WI38 (cell line): ENCODE data around the gene EXOC1L.

Experiments
- H3K4me3 ChIP-seq: 2 replicates; pipeline ENCODE4 v1.5.1; 2011; ENCODE audit warnings: low read depth, mild to moderate bottlenecking, control low read depth, low read length
- CTCF ChIP-seq: IDR thresholded peaks from 2 replicates; pipeline ENCODE4 v1.5.1; 2012; ENCODE audit warnings: low read depth, mild to moderate bottlenecking, control low read depth, low read length

EXOC1L gene

DNA sequence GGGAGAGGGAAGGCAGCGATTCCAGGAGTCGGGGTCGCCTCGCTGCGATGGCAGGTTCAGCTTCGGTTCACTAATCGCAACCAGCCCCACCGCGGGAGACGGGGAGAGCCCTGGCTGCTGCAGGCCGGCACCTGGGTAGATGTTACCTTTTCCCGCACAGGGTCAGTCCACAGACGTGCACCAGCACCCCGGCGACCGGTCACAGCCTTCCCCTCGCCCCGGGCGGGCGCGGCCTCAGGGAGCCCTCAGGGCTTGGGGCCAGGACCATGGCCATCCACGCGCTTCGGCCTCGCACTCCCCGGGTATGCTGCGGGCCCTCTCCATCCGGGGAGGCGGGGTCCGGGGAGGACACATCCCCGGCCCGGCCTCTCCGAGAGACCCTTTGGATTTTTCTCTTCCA, 26.1 kb upstream of the EXOC1L start:
- H3K4me3 ChIP-seq: no peak overlapping the region
- TF ChIP-seq CTCF: no peak

DNA sequence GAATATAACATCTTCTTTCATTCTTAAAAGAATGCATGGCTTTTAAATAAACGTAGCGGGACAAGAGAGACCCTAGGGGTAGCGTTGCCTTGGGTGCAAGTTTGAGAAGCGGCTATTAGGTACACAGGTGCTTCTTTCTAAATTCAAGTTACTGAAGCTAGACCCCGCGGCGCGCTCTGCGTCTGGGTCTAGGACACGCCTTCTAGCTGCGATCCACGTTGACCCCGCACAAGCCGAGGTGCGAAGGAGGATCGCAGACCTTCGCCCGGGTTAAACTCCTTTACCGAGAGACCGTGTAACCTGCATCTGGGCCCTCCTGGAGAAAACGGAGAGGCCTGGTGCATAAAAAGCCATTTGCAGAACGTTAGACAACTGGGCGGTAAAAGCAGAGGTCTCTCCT, 25.5 kb upstream of the EXOC1L start:
- TF ChIP-seq CTCF: no peak
- no peak overlapping the region for H3K4me3 ChIP-seq

DNA sequence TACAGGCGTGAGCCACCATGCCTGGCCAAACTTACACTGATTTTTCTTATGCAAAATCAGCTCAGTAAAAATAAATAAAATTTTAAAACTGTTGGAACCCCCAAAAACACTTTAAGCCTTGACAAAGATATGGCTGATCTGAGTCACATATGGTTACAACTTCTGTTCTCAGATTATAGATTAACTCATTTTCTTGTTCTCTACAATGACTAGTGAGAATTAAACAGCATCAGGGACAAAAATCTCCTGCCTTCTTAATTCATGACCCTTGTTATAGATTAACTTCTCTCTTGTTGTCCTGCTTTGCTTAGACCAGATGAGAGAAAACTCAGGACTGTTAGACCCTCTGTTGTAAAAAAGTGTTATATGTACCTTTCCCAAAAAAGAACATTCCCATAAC, 24.2 kb upstream of the EXOC1L start:
- no peak for TF ChIP-seq CTCF

DNA sequence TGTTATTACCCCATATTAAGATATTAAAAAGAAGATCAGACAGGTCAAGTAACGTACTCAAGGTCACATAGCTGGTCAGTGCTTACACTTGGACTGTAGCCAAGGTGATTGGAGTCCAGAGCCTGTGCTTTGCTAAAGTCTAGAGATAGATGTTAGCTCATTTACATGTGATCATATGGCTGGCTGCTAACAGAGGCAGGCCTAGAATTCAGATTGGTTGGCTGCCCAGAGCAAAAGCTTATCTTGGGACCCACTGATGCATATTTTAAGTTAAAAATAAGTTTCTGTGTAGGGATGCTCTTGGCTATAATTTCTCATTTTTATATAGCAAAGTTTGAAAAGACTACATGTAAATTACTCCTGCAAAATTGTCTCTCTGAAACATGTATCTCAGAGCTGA, 18.1 kb upstream of the EXOC1L start:
- no peak overlapping the region for H3K4me3 ChIP-seq
- no peak for TF ChIP-seq CTCF

More for the DNA sequence above, 24.2 kb upstream of the EXOC1L start:
- H3K4me3 ChIP-seq: no peak overlapping the region

DNA sequence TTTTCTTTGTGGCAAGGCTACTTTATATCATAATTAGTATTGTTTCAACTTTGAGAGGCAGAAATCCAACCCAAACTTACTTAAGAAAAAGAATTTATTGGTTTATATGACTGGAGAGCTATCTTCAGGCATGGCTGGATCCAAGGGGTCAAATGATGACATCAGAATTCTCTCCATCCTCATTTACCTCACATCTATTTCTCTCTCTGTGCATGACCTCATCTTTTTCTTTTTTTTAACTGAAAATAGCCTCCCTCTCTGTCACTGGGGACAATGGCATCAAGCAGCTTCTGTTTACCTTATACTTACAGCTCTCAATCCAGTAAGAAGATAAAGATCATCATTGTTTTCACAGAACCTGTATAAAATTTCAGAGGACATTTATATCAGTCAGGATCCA, 12.0 kb upstream of the EXOC1L start:
- TF ChIP-seq CTCF: no peak
- no peak overlapping the region for H3K4me3 ChIP-seq

DNA sequence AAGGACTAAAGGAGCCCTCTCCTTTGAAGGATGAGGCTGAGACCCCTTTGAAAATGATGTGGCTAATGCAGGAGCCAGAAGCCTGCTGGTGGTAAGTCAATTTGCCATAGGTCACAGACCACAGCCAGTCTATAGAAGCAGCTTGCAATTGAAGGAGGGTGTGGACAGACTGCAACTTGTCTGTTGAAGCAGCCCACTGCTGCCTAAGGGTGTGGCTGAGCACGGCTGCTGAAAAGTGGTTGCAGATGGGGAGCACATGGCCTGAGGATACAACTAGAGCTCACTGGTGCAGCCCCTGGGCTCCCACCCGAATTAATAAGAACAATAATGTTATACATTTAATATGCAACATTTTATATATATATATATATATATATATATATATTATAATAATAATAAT, 11.4 kb upstream of the EXOC1L start:
- TF ChIP-seq CTCF: no peak

DNA sequence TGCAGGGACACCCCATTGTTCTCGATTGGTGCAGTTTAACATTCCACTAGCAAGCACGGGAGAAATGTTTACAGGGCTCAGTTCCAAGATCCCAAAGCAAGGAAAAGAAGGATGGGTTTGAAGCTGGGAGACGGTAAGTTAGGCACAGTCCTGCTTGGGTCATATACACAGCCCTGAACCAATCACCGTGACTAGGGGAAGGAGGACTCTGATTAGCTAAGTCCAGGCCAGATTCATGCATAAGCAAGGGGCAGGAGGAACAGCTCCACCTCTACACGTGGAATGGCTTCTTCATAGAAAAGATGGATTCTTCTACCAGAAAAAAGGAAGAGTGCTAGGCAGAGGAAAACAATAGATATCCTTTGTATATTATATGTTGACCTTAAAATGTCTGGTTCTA, 11.0 kb upstream of the EXOC1L start:
- H3K4me3 ChIP-seq: no peak overlapping the region
- no peak for TF ChIP-seq CTCF

More for the DNA sequence above, 11.4 kb upstream of the EXOC1L start:
- H3K4me3 ChIP-seq: no peak overlapping the region

DNA sequence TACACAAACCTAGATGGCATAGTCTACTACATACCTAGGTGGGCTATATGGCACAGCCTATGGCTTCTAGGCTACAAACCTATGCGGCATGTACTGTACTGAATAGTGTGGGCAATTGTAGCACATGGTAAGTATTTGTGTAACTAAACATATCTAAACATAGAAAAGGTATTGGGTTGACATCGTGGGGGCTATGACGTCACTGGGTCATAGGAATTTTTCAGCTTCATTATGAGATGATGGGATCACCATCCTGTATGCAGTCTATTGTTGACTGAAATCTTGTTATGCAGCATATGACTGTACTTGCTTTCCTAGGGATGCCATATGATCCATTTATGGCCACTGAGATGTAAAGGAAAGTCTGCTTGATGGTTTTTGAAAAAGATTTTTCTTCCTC, 1.9 kb upstream of the EXOC1L start:
- TF ChIP-seq CTCF: no peak
- no peak overlapping the region for H3K4me3 ChIP-seq
